HG03135 (cell line): ENCODE measurements around the gene GNG8.

Experiments
- ATAC-seq: cut with Tn5 transposase; IDR thresholded peaks from one replicate; pipeline ENCODE4 v1.9.1; 2021; ENCODE audit warnings: mild to moderate bottlenecking, moderate library complexity; ENCODE audit not compliant: unreplicated experiment

The GNG8 gene

DNA sequence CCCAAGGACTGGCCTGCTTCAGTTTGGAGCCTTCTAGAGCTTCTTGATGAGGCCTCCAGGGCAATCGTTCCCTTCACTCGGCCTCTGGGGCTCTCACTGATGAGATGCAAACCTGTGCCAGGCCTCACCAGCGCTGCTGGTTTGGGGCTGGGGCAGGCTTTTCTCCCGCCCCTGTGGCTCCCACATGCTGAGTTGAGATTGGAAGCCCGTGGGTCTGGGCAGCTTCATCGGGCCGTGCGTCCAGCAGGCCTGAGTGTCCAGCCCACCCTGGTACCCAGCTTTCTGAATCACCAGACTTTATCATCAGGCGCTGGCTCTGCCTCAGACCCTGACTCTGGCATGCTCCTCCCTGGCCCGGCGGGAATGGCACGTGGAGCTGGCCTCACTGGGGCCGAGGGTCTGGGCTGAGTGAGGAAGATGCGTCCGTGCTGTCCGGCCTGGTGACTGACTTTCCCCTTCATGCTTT is 30.6 kb downstream of the GNG8 start:
- ATAC-seq, result no peak

GRCh38 chr19:46604781-46605355 is 31.1 kb downstream of the GNG8 start:
- no peak for ATAC-seq

- no peak for ATAC-seq
Measured at GRCh38 chr19:46603752-46604231, 32.2 kb downstream of the GNG8 start.

- ATAC-seq, result no peak
Measured at GRCh38 chr19:46603195-46603637, 32.8 kb downstream of the GNG8 start.

GRCh38 chr19:46602392-46603194 is 33.4 kb downstream of the GNG8 start:
- no peak for ATAC-seq

GRCh38 chr19:46601318-46602224 is 34.4 kb downstream of the GNG8 start, which contains the start of gene CALM3:
Gene CALM3 (plus strand): TSS chr19:46601330. CDS start chr19:46601435, 105 bp downstream.
- ATAC-seq, result no peak

- peak; percentile 65 for ATAC-seq
Measured at GRCh38 chr19:46600384-46601317, 35.4 kb downstream of the GNG8 start.

DNA sequence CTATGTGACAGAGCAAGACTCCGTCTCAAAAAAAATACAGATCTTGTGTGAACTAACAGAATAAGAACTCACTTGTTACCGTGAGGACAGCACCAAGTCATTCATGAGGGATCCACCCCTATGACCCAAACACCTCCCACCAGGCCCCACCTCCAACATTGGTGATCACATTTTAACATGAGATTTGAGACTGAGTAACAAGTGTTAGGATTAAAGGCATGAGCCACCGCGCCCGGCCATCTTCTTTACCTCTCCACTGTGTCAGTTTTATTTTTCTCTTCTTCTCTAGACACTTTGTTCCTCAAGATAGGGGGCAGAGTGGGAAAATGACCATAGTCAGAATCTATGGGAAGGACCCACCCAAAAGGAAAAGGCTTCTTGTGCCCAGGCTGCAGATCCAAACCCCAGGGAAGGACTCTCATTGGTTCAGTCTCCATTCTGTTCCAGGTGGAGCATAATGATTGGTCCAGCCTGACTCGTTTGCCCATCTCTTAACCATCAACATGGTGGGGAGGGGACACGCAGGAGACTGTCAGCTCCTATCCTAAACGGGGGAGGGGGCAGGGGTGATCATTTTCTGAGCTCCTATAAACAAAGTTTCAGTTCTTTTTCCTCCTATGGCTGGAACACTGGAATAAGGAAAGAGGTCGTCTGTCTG is 36.2 kb downstream of the GNG8 start:
- no peak for ATAC-seq

GRCh38 chr19:46598372-46598917 is 37.6 kb downstream of the GNG8 start:
- no peak for ATAC-seq

GRCh38 chr19:46596008-46596407 is 40.0 kb downstream of the GNG8 start:
- ATAC-seq, result no peak

GRCh38 chr19:46591870-46592269 is 44.1 kb downstream of the GNG8 start:
- no peak for ATAC-seq

GRCh38 chr19:46591254-46591653 is 44.7 kb downstream of the GNG8 start:
- no peak for ATAC-seq

DNA sequence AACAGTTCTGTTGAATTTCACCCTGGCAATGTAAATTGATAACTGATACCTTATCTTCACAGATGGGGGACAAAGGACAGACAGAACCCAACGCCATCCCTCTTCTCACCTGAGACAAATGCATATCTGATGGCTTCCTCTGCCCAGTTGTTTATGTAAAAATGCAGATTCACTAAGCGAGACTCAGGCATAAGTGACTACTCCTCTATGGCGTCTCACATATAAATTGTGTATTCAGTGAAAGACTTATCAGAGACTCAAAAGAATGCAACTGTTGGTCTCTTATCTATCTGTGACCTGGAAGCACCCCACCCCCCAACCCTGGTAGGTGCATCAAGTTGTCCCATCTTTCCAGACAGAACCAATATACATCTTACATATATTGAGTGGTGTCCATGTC is 48.1 kb downstream of the GNG8 start:
- no peak for ATAC-seq

GRCh38 chr19:46586294-46586693 is 49.7 kb downstream of the GNG8 start:
- no peak for ATAC-seq

- ATAC-seq, result no peak
Measured at GRCh38 chr19:46585539-46585938, 50.5 kb downstream of the GNG8 start.
